ENCODE measurements around the gene ZW10. TPM values are rescaled to one million over a fixed set of nuclear protein-coding genes. Genes with fewer than 3 reads are reported as not detected.

The ZW10 gene
- total RNA-seq, 1 experiment from 2014 or later: 21.0 TPM

DNA sequence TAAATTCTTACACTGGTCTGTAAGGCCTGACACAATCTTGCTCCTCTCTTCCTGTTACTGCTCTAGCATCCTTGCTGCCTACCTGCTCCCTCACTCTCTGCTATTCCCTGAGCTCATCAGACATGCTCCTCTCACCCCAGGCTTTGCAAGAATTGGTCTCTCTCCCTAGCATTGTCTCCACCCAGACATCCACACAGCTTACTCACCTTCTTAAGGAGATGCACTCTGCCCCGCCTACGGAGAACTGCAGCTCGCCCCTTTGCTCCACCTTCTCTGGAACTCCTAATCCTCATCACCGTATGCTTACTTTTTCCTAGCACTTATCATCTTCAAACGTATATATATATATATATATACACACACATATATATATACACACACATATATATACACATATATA lies 44.0 kb downstream of the ZW10 start:
- intact Hi-C loops (cut with micrococcal nuclease): no loop called here
- Histone ChIP-seq H3K9me2 (ENCODE audit: insufficient read depth) (no peaks in the 10 kb centered on the region), H3K4me2 (ENCODE audit: low read length) (no peak overlapping the region), H3K9ac (ENCODE audit: low read length) (no peak overlapping the region), H3K27me3 (ENCODE audit: insufficient read depth, low read length) (no peaks in the 10 kb centered on the region), H4K20me1 (ENCODE audit: insufficient read depth) (no peaks in the 10 kb centered on the region), H2AFZ (ENCODE audit: low read depth, low read length, poor library complexity, severe bottlenecking) (no peak overlapping the region), H3K4me3 (replicated peaks in 1 of 2; ENCODE audit: low read depth in 1 of 2, low read length in 2 of 2) (no peak overlapping the region), H3K4me1 (ENCODE audit: control insufficient read depth in 1 of 2, insufficient read depth in 2 of 2, low read length in 2 of 2) (no peaks in the 10 kb centered on the region), H3K79me2 (ENCODE audit: insufficient read depth, low read length) (no peaks in the 10 kb centered on the region), H3K36me3 (ENCODE audit: control insufficient read depth in 1 of 2, insufficient read depth in 2 of 2, low read length in 2 of 2) (peaks cover 5 to 9% of the 10 kb centered on the region in 2 experiments; a peak in 2 of 4 replicates), H3K27ac (ENCODE audit: low read depth, low read length) (no peak overlapping the region), H3K9me3 (ENCODE audit: control insufficient read depth in 1 of 2, insufficient read depth in 1 of 2, low read depth in 1 of 2, low read length in 2 of 2) (no peaks in the 10 kb centered on the region)
- no peak for DNase-seq (ENCODE audit: low read depth, low spot score)
- ATAC-seq: no peak
- ChIA-PET CTCF (interaction anchor here (1.1 to 2.5 kb wide), 3 partner anchors 176 to 531 kb away, joined by 3 to 9 read pairs (median 7); partner anchors contain the start of gene TTC12), RAD21 (ENCODE audit: low non-redundant PET in 1 of 2, low total read pairs in 2 of 2, uncharacterized antibody in 2 of 2, unreplicated experiment in 2 of 2) (interaction anchor here in 1 of 2 experiments (0.7 kb wide), 1 partner anchor 239 kb away, joined by 3 read pairs; no protein-coding TSS in a partner anchor), POLR2A (no interaction called here)
- TF ChIP-seq ZFX (IDR thresholded peaks at IDR 0.05) (no peak), RAD21 (IDR thresholded peaks at IDR 0.05; ENCODE audit: low read depth) (no peak), SP1 (IDR thresholded peaks at IDR 0.05; ENCODE audit: low read depth) (no peak), EZH2phosphoT487 (IDR thresholded peaks at IDR 0.05; ENCODE audit: borderline replicate concordance) (no peak), YY1 (IDR thresholded peaks at IDR 0.05; ENCODE audit: extremely low read depth, insufficient replicate concordance, low read depth, low read length) (no peak), CEBPB (IDR thresholded peaks at IDR 0.05; ENCODE audit: low read depth) (no peak), POLR2A (IDR thresholded peaks at IDR 0.05; ENCODE audit: borderline replicate concordance, extremely low read depth, insufficient read depth, insufficient read length) (no peak), ELF1 (IDR thresholded peaks at IDR 0.05; ENCODE audit: borderline replicate concordance, low read depth) (no peak), CBX3 (IDR thresholded peaks at IDR 0.05; ENCODE audit: low read depth) (no peak), EGR1 (IDR thresholded peaks at IDR 0.05; ENCODE audit: low read depth) (no peak), FOSL1 (IDR thresholded peaks at IDR 0.05; ENCODE audit: low read depth) (no peak), EZH2 (IDR thresholded peaks at IDR 0.05) (no peak)
- TF ChIP-seq, protein P1, sequence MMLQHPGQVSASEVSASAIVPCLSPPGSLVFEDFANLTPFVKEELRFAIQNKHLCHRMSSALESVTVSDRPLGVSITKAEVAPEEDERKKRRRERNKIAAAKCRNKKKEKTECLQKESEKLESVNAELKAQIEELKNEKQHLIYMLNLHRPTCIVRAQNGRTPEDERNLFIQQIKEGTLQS (IDR thresholded peaks at IDR 0.05): no peak
- TF ChIP-seq, protein P2, sequence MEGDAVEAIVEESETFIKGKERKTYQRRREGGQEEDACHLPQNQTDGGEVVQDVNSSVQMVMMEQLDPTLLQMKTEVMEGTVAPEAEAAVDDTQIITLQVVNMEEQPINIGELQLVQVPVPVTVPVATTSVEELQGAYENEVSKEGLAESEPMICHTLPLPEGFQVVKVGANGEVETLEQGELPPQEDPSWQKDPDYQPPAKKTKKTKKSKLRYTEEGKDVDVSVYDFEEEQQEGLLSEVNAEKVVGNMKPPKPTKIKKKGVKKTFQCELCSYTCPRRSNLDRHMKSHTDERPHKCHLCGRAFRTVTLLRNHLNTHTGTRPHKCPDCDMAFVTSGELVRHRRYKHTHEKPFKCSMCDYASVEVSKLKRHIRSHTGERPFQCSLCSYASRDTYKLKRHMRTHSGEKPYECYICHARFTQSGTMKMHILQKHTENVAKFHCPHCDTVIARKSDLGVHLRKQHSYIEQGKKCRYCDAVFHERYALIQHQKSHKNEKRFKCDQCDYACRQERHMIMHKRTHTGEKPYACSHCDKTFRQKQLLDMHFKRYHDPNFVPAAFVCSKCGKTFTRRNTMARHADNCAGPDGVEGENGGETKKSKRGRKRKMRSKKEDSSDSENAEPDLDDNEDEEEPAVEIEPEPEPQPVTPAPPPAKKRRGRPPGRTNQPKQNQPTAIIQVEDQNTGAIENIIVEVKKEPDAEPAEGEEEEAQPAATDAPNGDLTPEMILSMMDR (IDR thresholded peaks at IDR 0.05 in 2 of 3, conservative IDR thresholded peaks at IDR 0.05 in 1 of 3; ENCODE audit: borderline replicate concordance in 1 of 3, insufficient read depth in 1 of 3, low read depth in 2 of 3, low read length in 2 of 3): no peak
- TF ChIP-seq, protein P3, sequence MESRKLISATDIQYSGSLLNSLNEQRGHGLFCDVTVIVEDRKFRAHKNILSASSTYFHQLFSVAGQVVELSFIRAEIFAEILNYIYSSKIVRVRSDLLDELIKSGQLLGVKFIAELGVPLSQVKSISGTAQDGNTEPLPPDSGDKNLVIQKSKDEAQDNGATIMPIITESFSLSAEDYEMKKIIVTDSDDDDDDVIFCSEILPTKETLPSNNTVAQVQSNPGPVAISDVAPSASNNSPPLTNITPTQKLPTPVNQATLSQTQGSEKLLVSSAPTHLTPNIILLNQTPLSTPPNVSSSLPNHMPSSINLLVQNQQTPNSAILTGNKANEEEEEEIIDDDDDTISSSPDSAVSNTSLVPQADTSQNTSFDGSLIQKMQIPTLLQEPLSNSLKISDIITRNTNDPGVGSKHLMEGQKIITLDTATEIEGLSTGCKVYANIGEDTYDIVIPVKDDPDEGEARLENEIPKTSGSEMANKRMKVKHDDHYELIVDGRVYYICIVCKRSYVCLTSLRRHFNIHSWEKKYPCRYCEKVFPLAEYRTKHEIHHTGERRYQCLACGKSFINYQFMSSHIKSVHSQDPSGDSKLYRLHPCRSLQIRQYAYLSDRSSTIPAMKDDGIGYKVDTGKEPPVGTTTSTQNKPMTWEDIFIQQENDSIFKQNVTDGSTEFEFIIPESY (IDR thresholded peaks at IDR 0.05; ENCODE audit: extremely low read depth, insufficient replicate concordance, low read length): no peak
- TF ChIP-seq, protein P4, sequence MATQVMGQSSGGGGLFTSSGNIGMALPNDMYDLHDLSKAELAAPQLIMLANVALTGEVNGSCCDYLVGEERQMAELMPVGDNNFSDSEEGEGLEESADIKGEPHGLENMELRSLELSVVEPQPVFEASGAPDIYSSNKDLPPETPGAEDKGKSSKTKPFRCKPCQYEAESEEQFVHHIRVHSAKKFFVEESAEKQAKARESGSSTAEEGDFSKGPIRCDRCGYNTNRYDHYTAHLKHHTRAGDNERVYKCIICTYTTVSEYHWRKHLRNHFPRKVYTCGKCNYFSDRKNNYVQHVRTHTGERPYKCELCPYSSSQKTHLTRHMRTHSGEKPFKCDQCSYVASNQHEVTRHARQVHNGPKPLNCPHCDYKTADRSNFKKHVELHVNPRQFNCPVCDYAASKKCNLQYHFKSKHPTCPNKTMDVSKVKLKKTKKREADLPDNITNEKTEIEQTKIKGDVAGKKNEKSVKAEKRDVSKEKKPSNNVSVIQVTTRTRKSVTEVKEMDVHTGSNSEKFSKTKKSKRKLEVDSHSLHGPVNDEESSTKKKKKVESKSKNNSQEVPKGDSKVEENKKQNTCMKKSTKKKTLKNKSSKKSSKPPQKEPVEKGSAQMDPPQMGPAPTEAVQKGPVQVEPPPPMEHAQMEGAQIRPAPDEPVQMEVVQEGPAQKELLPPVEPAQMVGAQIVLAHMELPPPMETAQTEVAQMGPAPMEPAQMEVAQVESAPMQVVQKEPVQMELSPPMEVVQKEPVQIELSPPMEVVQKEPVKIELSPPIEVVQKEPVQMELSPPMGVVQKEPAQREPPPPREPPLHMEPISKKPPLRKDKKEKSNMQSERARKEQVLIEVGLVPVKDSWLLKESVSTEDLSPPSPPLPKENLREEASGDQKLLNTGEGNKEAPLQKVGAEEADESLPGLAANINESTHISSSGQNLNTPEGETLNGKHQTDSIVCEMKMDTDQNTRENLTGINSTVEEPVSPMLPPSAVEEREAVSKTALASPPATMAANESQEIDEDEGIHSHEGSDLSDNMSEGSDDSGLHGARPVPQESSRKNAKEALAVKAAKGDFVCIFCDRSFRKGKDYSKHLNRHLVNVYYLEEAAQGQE (IDR thresholded peaks at IDR 0.05; ENCODE audit: low read depth): no peak
- BruUV-seq (replicated peaks): no TSS peak

All from HCT116 (cell line).